Astrocyte of the cerebellum (primary cell): ENCODE results near the gene GPR4.

Experiments used
- DNase-seq: peaks from one replicate; pipeline ENCODE4 v3.0.0-alpha.2; 2011; ENCODE audit warnings: low read depth
- H3K4me3 ChIP-seq: 2 replicates; pipeline ENCODE4 v1.5.1; 2011; ENCODE audit warnings: mild to moderate bottlenecking, low read depth, low read length, moderate library complexity
- CTCF ChIP-seq: IDR thresholded peaks from 2 replicates; pipeline ENCODE4 v1.5.1; 2012; ENCODE audit warnings: low read length, low read depth, moderate library complexity, mild to moderate bottlenecking; ENCODE audit errors: missing control alignments
- in situ Hi-C: cut with HindIII; loops from 2 replicates; pipeline ENCODE4 v1.10.0; 2017; ENCODE audit warnings: low sequenced_read_pairs

GPR4 gene

GRCh38 chr19:45590300-45591003 lies 11.6 kb downstream of the GPR4 start:
- in situ Hi-C loops = no loop called here
- H3K4me3 ChIP-seq = no peak overlapping the region
- no peak for DNase-seq
- TF ChIP-seq CTCF = no peak

GRCh38 chr19:45589768-45590167 lies 12.2 kb downstream of the GPR4 start:
- in situ Hi-C loops = no loop called here
- no peak overlapping the region for H3K4me3 ChIP-seq
- no peak for TF ChIP-seq CTCF
- no peak for DNase-seq

- H3K4me3 ChIP-seq = no peak overlapping the region
- in situ Hi-C loops = no loop called here
- TF ChIP-seq CTCF = no peak
- no peak for DNase-seq
These were observed 14.1 kb downstream of the GPR4 start for GRCh38 chr19:45587873-45588272.

GRCh38 chr19:45585158-45585577 lies 16.8 kb downstream of the GPR4 start:
- no peak for TF ChIP-seq CTCF
- peak overlapping the region; percentile 89 for H3K4me3 ChIP-seq
- DNase-seq = no peak
- in situ Hi-C loops = no loop called here

- in situ Hi-C loops = no loop called here
- no peak for TF ChIP-seq CTCF
- DNase-seq = peak; percentile 100
- H3K4me3 ChIP-seq = peak within 1 kb of the TSS; percentile 89
These were observed 17.5 kb downstream of the GPR4 start, which contains the start of gene OPA3 for GRCh38 chr19:45584332-45585157. TSS of gene OPA3 (minus strand) at chr19:45584802. CDS start at chr19:45584764, 38 bp downstream.

- TF ChIP-seq CTCF = no peak
- no peak for DNase-seq
- H3K4me3 ChIP-seq = no peak overlapping the region
- in situ Hi-C loops = no loop called here
These were observed 20.4 kb downstream of the GPR4 start for GRCh38 chr19:45581576-45581975.
